ENCODE results near the gene CCR4. TPM values are rescaled to one million over a fixed set of nuclear protein-coding genes. Genes with fewer than 3 reads are reported as not detected.
"Not testable (repeated sequence)": the region's sequence is repeated elsewhere in the genome, so short reads cannot be mapped to it uniquely, and the experiment has no call there.

Gene CCR4
- total RNA-seq (2021; ENCODE audit: unreplicated experiment), result not detected
- not detected in 2 replicates for polyA plus RNA-seq (2012)
- Bru-seq, nascent RNA, result percentile 15 among the genes with signal in this experiment
- not detected for BruChase-seq, experiment 1, labeled RNA remaining after a 6-hour chase
- BruChase-seq, experiment 2, labeled RNA remaining after a 2-hour chase, result percentile 5 among the genes with signal in this experiment
- long read RNA-seq, result 0 reads

DNA sequence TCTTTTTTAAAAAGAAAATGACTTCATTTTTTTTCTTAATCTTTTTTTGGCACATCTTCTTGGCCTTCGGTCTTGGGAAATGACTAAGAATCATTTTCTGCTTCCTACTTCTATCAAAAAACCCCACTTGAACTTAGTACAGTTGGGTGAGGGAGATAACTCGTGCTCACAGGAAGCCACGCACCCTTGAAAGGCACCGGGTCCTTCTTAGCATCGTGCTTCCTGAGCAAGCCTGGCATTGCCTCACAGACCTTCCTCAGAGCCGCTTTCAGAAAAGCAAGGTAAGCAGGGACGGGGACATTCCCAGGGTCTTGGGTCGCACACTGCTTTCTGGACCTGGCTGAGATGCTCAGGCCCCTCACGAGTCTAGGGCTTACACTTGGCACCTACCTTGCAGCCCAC, at the start of gene CCR4:
CCR4 (plus strand) TSS at position 235 of the 402 bp plus-strand sequence. CDS start 1,779 bp downstream, outside the sequence.
- Histone ChIP-seq H2AFZ (ENCODE audit: low read depth, low read length, poor library complexity, severe bottlenecking) (no peak within 1 kb of the TSS), H3K9ac (ENCODE audit: low read length) (no peak within 1 kb of the TSS), H4K20me1 (ENCODE audit: insufficient read depth) (no peaks in the 10 kb centered on the region), H3K9me3 (ENCODE audit: control insufficient read depth in 1 of 2, insufficient read depth in 1 of 2, low read depth in 1 of 2, low read length in 2 of 2) (no peaks in the 10 kb centered on the region), H3K27ac (ENCODE audit: low read depth, low read length) (no peak within 1 kb of the TSS), H3K36me3 (ENCODE audit: control insufficient read depth in 1 of 2, insufficient read depth in 2 of 2, low read length in 2 of 2) (no peaks in the 10 kb centered on the region), H3K27me3 (ENCODE audit: insufficient read depth, low read length) (no peaks in the 10 kb centered on the region), H3K79me2 (ENCODE audit: insufficient read depth, low read length) (no peaks in the 10 kb centered on the region), H3K4me2 (ENCODE audit: low read length) (no peak within 1 kb of the TSS), H3K4me3 (replicated peaks in 1 of 2; ENCODE audit: low read depth in 1 of 2, low read length in 2 of 2) (no peak within 1 kb of the TSS), H3K4me1 (ENCODE audit: control insufficient read depth in 1 of 2, insufficient read depth in 2 of 2, low read length in 2 of 2) (peaks cover 0 to 8% of the 10 kb centered on the region in 2 experiments; a peak in 2 of 4 replicates), H3K9me2 (ENCODE audit: insufficient read depth) (no peaks in the 10 kb centered on the region)
- CTCF ChIA-PET, result interaction anchor here (1.2 kb wide), 1 partner anchor 123 kb away, joined by 3 read pairs; no protein-coding TSS in a partner anchor
- POLR2A ChIA-PET, result no interaction called here
- RAD21 ChIA-PET (ENCODE audit: low non-redundant PET in 1 of 2, low total read pairs in 2 of 2, uncharacterized antibody in 2 of 2, unreplicated experiment in 2 of 2), result no interaction called here
- intact Hi-C loops (cut with micrococcal nuclease), result no loop called here
- BruUV-seq (replicated peaks), result no TSS peak
- DNase-seq (ENCODE audit: low read depth, low spot score), result no peak
- ATAC-seq, result no peak
- TF ChIP-seq FOSL1 (IDR thresholded peaks at IDR 0.05; ENCODE audit: low read depth) (no peak), SRF (IDR thresholded peaks at IDR 0.05; ENCODE audit: low read depth) (no peak), SP1 (IDR thresholded peaks at IDR 0.05; ENCODE audit: low read depth) (no peak), EGR1 (IDR thresholded peaks at IDR 0.05; ENCODE audit: low read depth) (no peak), ZNF274 (IDR thresholded peaks at IDR 0.05; ENCODE audit: low read depth, low read length) (no peak), EZH2 (IDR thresholded peaks at IDR 0.05) (no peak), POLR2A (IDR thresholded peaks at IDR 0.05; ENCODE audit: borderline replicate concordance, extremely low read depth, insufficient read depth, insufficient read length) (no peak), RAD21 (IDR thresholded peaks at IDR 0.05; ENCODE audit: low read depth) (no peak), ELF1 (IDR thresholded peaks at IDR 0.05; ENCODE audit: borderline replicate concordance, low read depth) (no peak), TCF7L2 (IDR thresholded peaks at IDR 0.05; ENCODE audit: borderline replicate concordance, extremely low read depth, insufficient read depth, insufficient read length) (no peak)

GRCh38 chr3:32902887-32903371, 48.5 kb upstream of the CCR4 start:
- intact Hi-C loops (cut with micrococcal nuclease); H3K9me2 ChIP-seq (ENCODE audit: insufficient read depth); ATAC-seq; RAD21 ChIA-PET (ENCODE audit: low non-redundant PET in 1 of 2, low total read pairs in 2 of 2, uncharacterized antibody in 2 of 2, unreplicated experiment in 2 of 2); H3K4me1 ChIP-seq (ENCODE audit: control insufficient read depth in 1 of 2, insufficient read depth in 2 of 2, low read length in 2 of 2); H3K9me3 ChIP-seq (ENCODE audit: control insufficient read depth in 1 of 2, insufficient read depth in 1 of 2, low read depth in 1 of 2, low read length in 2 of 2); H3K4me3 ChIP-seq (replicated peaks in 1 of 2; ENCODE audit: low read depth in 1 of 2, low read length in 2 of 2); H3K36me3 ChIP-seq (ENCODE audit: control insufficient read depth in 1 of 2, insufficient read depth in 2 of 2, low read length in 2 of 2); H4K20me1 ChIP-seq (ENCODE audit: insufficient read depth); H3K4me2 ChIP-seq (ENCODE audit: low read length); POLR2A ChIA-PET; BruUV-seq (replicated peaks); H3K79me2 ChIP-seq (ENCODE audit: insufficient read depth, low read length); H3K9ac ChIP-seq (ENCODE audit: low read length); H3K27me3 ChIP-seq (ENCODE audit: insufficient read depth, low read length); DNase-seq (ENCODE audit: low read depth, low spot score); CTCF ChIA-PET; H3K27ac ChIP-seq (ENCODE audit: low read depth, low read length); H2AFZ ChIP-seq (ENCODE audit: low read depth, low read length, poor library complexity, severe bottlenecking): not testable (repeated sequence)

Data from HCT116 (cell line).